ENCODE data around the gene TFIP11.
A peak's percentile ranks its signal among the peaks of the same experiment; 100 is the strongest.

Gene TFIP11

GRCh38 chr22:26512149-26512793 is at the start of gene TFIP11:
TFIP11 (minus strand) TSS chr22:26512473; CDS start chr22:26510272, 2,201 bp downstream.
- DNase-seq (ENCODE audit: low read depth), result peak; percentile 91

- no peak for DNase-seq (ENCODE audit: low read depth)
These were observed 49.6 kb upstream of the TFIP11 start for GRCh38 chr22:26561756-26562417.

GRCh38 chr22:26559961-26560575 is 47.8 kb upstream of the TFIP11 start:
- no peak for DNase-seq (ENCODE audit: low read depth)

DNA sequence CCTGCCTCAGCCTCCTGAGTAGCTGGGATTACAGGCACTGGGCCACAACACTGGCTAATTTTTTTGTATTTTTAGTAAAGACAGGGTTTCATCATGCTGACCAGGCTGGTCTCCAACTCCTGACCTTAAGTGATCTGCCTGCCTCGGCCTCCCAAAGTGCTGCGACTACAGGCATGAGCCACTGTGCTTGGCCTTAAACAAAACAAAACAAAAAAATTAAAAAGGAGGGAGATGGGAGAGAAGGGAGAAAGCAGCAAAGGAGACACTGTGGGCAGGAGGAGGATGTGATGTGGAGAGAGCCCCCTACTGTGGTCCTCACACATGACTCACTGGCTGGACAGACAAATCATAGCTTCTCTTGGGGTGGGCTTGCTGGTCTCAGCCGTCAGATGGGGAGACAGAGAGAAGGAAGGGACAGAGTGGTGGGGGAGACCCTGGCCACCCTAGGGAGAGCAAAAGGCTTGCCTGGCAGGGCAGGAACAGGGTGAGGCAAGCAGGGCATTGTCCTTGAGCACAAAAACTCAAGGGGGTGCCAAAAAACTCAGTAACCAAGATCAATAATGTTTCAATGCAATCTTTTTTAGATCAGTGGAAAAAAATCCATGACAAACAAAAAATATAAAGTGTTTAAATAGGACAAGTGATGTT is 46.1 kb upstream of the TFIP11 start:
- no peak for DNase-seq (ENCODE audit: low read depth)

DNA sequence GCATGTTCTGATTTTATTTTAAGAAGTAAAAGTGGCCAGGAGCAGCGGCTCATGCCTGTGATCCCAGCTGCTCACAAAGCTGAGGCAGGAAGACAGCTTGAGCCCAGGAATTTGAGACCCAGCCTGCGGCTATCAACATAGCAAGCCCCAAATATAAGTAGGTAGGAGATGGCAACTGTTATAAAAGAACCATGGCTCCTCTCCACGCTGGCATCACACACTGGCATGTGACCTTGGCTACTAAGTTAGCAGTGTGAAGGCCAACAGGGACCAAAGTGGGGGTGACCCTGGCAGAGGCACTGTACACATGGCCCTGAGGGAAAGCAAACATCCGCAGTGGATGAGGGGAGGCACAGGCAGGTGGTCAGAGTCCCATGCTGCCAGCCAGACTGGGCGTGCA is 44.6 kb upstream of the TFIP11 start:
- DNase-seq (ENCODE audit: low read depth), result no peak

DNA sequence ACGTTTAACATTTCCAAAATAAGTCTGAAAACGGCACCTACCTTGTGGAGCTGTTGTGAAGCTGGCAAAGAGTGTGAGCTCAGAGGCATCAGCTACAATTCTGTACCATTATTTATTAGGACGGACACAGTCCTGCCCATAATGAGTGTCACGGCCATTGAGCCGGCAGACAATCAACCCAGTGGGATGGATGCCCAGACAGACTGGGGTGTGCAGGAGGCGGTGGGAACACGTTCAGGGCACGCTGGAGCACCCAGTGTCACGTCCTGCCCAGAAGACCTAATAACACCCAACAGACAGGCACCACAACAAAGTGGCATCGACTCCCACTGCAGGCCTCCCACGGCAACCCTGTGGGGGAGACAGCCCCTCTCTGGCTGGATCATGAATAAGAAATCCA is 43.2 kb upstream of the TFIP11 start:
- no peak for DNase-seq (ENCODE audit: low read depth)

GRCh38 chr22:26554956-26555355 is 42.7 kb upstream of the TFIP11 start:
- DNase-seq (ENCODE audit: low read depth), result no peak

DNA sequence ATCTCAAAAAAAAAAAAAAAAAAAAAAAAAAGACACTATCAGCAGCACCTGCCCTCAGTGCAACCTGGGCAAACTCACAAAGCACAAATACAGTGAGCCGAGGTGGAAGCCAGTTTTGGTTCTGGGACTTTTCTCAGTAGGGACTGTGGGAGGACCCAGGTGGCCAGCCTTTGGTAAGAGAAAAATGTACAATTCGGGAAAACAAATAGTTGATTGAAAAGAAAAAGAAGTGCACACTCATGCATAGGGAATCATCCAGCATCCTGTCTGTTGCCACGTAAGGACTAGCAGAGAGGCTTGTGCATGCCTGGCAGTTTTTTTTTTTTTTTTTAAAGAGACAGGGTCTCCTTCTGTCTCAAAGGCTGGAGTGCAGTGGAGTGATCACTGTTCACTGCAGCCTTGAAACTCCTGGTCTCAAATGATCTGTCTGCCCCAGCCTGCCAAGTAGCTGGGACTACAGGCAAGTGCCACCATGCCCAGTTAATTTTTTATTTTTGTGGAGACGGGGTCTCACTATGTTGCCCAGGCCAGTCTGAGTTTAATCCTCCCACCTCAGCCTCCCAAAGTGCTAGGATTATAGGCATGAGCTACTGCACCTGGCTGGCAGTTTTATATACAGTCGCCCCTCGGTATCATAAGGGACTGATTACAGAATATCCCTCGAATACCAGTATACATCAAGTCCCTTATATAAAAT is 40.9 kb upstream of the TFIP11 start:
- no peak for DNase-seq (ENCODE audit: low read depth)

GRCh38 chr22:26552466-26552865 is 40.2 kb upstream of the TFIP11 start:
- DNase-seq (ENCODE audit: low read depth), result no peak

- no peak for DNase-seq (ENCODE audit: low read depth)
These were observed 39.3 kb upstream of the TFIP11 start for GRCh38 chr22:26551568-26551967.

GRCh38 chr22:26550498-26551033 is 38.3 kb upstream of the TFIP11 start:
- DNase-seq (ENCODE audit: low read depth), result no peak

GRCh38 chr22:26549902-26550497 is 37.7 kb upstream of the TFIP11 start:
- DNase-seq (ENCODE audit: low read depth), result no peak

DNA sequence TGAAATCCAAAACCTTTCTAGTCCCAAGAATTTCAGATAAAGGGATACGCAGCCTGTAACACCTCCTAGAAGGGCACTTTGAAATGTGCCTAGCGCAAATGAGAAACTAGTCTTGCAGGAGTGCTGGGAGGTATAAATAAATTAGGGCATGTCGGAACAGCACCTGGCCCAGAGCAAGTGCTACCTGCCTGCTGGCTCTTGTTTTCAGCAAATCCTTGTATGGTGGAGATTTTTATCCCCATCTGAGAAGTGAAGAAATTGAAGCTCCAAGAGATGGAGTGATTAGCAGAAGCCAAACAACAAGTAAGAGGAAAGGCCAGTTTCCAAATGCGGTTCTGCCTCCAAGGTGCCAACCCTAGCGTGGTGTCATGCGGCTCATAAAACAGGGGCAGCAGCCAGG is 36.7 kb upstream of the TFIP11 start:
- no peak for DNase-seq (ENCODE audit: low read depth)

GRCh38 chr22:26548303-26548702 is 36.0 kb upstream of the TFIP11 start:
- DNase-seq (ENCODE audit: low read depth), result no peak

DNA sequence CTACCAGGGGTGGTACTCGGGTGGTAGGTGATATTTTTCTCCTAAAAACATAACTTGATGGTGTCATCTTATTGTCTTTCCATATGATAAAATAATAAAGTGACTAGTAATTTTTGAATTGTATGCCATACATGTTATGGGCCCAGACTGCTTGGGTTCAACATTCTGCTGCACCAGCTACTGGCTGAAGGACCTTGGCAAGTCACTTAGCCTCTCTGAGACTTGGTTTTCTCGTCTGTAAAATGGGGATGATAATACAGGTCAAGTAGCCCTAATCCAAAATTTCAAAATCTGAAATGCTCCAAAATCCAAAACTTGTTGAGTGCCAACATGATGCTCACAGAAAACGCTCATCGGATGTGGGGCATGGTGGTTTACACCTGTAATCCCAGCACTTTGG is 35.6 kb upstream of the TFIP11 start:
- DNase-seq (ENCODE audit: low read depth), result no peak

- peak; percentile 26 for DNase-seq (ENCODE audit: low read depth)
These were observed 35.2 kb upstream of the TFIP11 start for GRCh38 chr22:26547426-26547825.

DNA sequence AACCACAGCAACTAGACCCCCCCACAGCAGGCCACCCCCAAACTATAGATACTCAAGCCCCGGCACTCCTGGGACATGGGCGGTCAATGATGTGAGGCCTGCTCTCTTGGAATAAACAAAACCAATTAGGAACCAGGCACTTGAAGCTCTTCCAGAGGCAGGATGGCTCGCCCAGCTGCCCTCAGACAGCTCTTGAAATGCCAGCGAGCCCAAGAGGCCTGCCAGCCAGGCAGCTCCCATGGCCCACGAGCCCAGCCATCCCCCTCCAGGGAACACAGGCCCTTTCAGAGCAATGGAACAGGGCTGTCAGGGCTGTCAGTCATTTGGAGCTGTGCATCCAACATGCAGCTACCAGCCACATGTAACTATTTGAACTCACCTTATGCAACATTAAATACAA is 34.0 kb upstream of the TFIP11 start:
- no peak for DNase-seq (ENCODE audit: low read depth)

DNA sequence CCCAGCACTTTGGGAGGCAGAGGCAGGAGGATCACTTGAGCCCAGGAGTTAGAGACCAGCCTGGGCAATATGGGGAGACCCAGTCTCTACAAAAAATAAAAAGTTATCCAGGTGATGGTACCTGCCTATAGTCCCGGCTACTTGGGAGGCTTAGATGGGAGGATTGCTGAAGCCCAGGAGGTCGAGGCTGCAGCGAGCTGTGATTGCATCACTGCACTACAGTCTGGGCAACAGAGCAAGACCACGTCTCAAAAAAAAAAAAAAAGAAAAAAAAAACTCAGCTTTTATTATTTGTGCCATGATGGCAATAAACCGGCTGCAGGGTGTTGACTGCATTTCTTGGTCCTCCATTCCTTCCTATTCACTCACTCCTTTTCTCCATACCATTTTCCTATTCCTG is 33.6 kb upstream of the TFIP11 start:
- DNase-seq (ENCODE audit: low read depth), result no peak

GRCh38 chr22:26545385-26545784 is 33.1 kb upstream of the TFIP11 start:
- no peak for DNase-seq (ENCODE audit: low read depth)

- no peak for DNase-seq (ENCODE audit: low read depth)
These were observed 32.2 kb upstream of the TFIP11 start for GRCh38 chr22:26544489-26544888.

GRCh38 chr22:26542831-26543230 is 30.6 kb upstream of the TFIP11 start:
- DNase-seq (ENCODE audit: low read depth), result no peak
